Lower leg skin (tissue), 4 donors: ENCODE measurements around the gene GABRA1. TPM values are rescaled to one million over a fixed set of nuclear protein-coding genes. Genes with fewer than 3 reads are reported as not detected.

Experiments used
- DNase-seq, 2 donors: peaks; one replicate each; pipeline ENCODE4 v3.0.0-alpha.2; 2019; ENCODE audit warnings: low spot score in 2 of 2
- H3K4me3 ChIP-seq: fragments of 200-600 bp; sonication (generic); 2 replicates; pipeline ENCODE4 v1.5.1; 2017; ENCODE audit warnings: mild to moderate bottlenecking, low read depth; ENCODE audit not compliant: poor library complexity, severe bottlenecking
- POLR2A ChIP-seq, 2 donors: fragments of 450-650 bp; IDR thresholded peaks; one replicate each; pipeline ENCODE4 v1.6.1; 2016 to 2017; ENCODE audit warnings: antibody characterized with exemption in 2 of 2, mild to moderate bottlenecking in 1 of 2, moderate library complexity in 1 of 2
- WGBS, 2 donors: methylation state at CpG; one replicate each; pipeline ENCODE4 v1.1.5; 2018; 5-methylcytosine and 5-hydroxymethylcytosine counted together
- intact Hi-C: fragments of 100-400 bp; cut with DNase I; formaldehyde crosslinking; loops from one replicate; pipeline ENCODE4 v1.15.0; 2023; ENCODE audit warnings: low total_unique reads
- total RNA-seq, 4 donors: library from RNA; depleted of rRNA; stranded (reverse); fragments of >200 nt; gene quantifications; one replicate each; pipeline ENCODE4 v1.1.0, GENCODE V29; 2016
- TF ChIP-seq, protein P1 (sequence below), 3 donors: fragments of 450-650 bp; IDR thresholded peaks; one replicate each; pipeline ENCODE4 v1.5.1; 2016; ENCODE audit warnings: antibody characterized with exemption in 3 of 3, mild to moderate bottlenecking in 3 of 3, moderate library complexity in 2 of 3

The GABRA1 gene
- total RNA-seq, 4 donors from 2014 or later = not detected

DNA sequence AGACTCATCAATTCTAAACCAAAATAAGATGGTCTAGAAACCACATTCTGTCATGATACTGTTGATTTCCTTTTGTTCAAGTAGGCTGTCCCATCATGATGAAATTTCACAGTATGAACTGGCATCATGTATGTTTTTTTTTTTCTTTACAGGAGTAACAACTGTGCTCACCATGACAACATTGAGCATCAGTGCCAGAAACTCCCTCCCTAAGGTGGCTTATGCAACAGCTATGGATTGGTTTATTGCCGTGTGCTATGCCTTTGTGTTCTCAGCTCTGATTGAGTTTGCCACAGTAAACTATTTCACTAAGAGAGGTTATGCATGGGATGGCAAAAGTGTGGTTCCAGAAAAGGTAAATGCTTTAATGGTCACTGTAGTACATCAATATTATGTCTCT lies 47.6 kb downstream of the GABRA1 start:
- 52 to 68% methylated on average over 1 of the region's 1 CpG for WGBS, 2 donors
- intact Hi-C loops = no loop called here
- no peak for DNase-seq
- TF ChIP-seq, protein P1, sequence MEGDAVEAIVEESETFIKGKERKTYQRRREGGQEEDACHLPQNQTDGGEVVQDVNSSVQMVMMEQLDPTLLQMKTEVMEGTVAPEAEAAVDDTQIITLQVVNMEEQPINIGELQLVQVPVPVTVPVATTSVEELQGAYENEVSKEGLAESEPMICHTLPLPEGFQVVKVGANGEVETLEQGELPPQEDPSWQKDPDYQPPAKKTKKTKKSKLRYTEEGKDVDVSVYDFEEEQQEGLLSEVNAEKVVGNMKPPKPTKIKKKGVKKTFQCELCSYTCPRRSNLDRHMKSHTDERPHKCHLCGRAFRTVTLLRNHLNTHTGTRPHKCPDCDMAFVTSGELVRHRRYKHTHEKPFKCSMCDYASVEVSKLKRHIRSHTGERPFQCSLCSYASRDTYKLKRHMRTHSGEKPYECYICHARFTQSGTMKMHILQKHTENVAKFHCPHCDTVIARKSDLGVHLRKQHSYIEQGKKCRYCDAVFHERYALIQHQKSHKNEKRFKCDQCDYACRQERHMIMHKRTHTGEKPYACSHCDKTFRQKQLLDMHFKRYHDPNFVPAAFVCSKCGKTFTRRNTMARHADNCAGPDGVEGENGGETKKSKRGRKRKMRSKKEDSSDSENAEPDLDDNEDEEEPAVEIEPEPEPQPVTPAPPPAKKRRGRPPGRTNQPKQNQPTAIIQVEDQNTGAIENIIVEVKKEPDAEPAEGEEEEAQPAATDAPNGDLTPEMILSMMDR (IDR thresholded peaks at IDR 0.05) = no peak
- no peak for TF ChIP-seq POLR2A (IDR thresholded peaks at IDR 0.05)
- no peak overlapping the region for H3K4me3 ChIP-seq

DNA sequence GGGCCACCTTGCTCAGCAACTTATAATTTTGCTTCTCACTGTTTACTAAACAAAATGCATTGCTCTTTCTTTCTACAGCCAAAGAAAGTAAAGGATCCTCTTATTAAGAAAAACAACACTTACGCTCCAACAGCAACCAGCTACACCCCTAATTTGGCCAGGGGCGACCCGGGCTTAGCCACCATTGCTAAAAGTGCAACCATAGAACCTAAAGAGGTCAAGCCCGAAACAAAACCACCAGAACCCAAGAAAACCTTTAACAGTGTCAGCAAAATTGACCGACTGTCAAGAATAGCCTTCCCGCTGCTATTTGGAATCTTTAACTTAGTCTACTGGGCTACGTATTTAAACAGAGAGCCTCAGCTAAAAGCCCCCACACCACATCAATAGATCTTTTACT lies 49.1 kb downstream of the GABRA1 start:
- WGBS, 2 donors = 67 to 84% methylated on average over 7 of the region's 7 CpGs
- H3K4me3 ChIP-seq = no peak overlapping the region
- TF ChIP-seq POLR2A (IDR thresholded peaks at IDR 0.05) = no peak
- TF ChIP-seq, protein P1 (IDR thresholded peaks at IDR 0.05) = no peak
- no peak for DNase-seq
- intact Hi-C loops = no loop called here

DNA sequence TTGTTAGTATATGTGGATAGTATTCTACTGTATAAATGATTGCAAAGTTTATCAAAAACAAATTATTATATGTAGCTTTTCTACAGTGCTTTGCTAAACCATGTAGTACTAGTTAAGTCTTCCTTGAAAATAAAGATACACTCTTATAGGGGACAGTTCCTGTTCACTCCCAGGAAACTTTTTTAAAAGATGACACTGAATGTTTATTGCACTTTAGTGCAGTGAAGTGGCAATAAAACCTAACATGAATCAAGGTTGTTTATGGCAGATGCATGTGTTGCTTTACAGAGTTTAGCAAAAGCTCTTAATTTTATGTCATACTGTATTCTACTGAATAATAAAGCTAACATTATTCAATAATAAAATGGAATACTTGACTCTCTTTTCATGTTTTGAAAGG lies 51.7 kb downstream of the GABRA1 start:
- intact Hi-C loops = no loop called here
- no peak overlapping the region for H3K4me3 ChIP-seq
- DNase-seq = no peak
- no peak for TF ChIP-seq POLR2A (IDR thresholded peaks at IDR 0.05)
- TF ChIP-seq, protein P1 (IDR thresholded peaks at IDR 0.05) = no peak

DNA sequence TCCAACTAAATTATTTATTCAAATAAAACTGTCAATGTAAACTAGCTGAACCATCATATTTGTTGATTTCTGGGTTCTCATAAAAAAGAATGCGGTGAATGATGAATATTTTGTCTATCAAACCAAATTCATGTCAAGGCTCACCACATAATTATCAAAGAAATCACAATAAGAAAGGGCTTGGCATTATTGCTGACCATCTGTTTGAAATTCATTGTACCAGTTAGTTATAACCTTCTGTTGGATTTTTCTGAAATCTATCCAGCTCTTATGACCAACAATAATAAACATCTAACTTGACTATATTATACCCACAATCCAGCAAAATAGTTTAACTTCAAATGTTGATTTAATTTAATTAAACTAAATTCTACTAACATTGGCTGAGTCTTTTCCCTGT lies 53.1 kb downstream of the GABRA1 start:
- H3K4me3 ChIP-seq = no peak overlapping the region
- intact Hi-C loops = no loop called here
- WGBS, 2 donors = 85 to 88% methylated on average over 1 of the region's 1 CpG
- TF ChIP-seq, protein P1 (IDR thresholded peaks at IDR 0.05) = no peak
- no peak for TF ChIP-seq POLR2A (IDR thresholded peaks at IDR 0.05)
- no peak for DNase-seq

DNA sequence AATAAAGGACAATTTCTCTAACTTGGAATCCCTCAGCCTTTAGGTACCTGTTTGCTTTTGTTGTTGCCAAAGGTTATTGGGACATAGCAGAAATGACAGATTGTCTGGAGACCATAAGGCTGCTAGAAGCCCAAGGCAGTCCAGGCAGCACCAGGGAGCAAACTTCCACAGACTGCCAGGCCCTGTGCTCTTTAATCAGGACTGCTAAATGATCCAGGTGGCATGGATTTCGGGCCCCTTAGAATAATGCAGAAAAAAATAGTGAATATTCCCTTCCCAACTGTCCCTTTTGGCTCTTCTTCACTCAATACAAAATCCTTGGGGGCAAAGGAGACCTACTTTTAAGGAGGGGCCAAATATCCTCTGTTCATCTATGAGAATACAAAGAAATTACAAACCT lies 73.9 kb downstream of the GABRA1 start:
- intact Hi-C loops = no loop called here
- 62 to 64% methylated on average over 1 of the region's 1 CpG for WGBS, 2 donors

DNA sequence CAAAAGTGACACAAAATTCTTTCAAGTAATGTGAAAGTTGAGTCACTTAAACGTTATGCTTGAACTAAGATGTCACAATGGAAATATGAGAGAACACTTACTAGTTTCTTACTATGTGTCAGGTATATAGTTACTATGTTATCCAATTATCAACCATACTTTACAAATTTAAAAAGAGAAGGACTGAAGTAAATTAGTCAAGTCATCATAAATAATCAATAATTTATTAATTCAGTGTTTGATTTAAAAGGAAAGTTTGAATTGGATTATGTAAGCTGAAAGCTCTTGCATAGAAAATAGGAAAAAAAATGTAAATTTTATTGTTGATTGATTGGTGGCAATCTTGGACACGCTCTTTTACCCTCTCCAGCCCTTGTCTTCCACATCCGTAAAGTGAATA lies 76.3 kb downstream of the GABRA1 start:
- intact Hi-C loops = no loop called here
- 78 to 85% methylated on average over 3 of the region's 3 CpGs for WGBS, 2 donors
- no peak overlapping the region for H3K4me3 ChIP-seq
- DNase-seq = no peak
- TF ChIP-seq POLR2A (IDR thresholded peaks at IDR 0.05) = no peak
- TF ChIP-seq, protein P1 (IDR thresholded peaks at IDR 0.05) = no peak

More for the DNA sequence above, 73.9 kb downstream of the GABRA1 start:
- DNase-seq = no peak
- H3K4me3 ChIP-seq = no peak overlapping the region
- TF ChIP-seq, protein P1 (IDR thresholded peaks at IDR 0.05) = no peak
- TF ChIP-seq POLR2A (IDR thresholded peaks at IDR 0.05) = no peak
